GM18951 (cell line): ENCODE measurements around the gene CHPF2.

ENCODE experiments used
- POLR2A ChIP-seq: IDR thresholded peaks from 4 replicates; pipeline ENCODE4 v1.6.1; 2011; ENCODE audit warnings: mild to moderate bottlenecking; ENCODE audit not compliant: insufficient read length, insufficient read depth; ENCODE audit errors: extremely low read depth
- in situ Hi-C: fragments of 300-500 bp; cut with MboI; formaldehyde crosslinking; loops from one replicate; pipeline ENCODE4 v1.12.0; 2022; ENCODE audit warnings: low sequenced_read_pairs, mixed read lengths, inconsistent platforms; ENCODE audit not compliant: unreplicated experiment

The CHPF2 gene, protein sequence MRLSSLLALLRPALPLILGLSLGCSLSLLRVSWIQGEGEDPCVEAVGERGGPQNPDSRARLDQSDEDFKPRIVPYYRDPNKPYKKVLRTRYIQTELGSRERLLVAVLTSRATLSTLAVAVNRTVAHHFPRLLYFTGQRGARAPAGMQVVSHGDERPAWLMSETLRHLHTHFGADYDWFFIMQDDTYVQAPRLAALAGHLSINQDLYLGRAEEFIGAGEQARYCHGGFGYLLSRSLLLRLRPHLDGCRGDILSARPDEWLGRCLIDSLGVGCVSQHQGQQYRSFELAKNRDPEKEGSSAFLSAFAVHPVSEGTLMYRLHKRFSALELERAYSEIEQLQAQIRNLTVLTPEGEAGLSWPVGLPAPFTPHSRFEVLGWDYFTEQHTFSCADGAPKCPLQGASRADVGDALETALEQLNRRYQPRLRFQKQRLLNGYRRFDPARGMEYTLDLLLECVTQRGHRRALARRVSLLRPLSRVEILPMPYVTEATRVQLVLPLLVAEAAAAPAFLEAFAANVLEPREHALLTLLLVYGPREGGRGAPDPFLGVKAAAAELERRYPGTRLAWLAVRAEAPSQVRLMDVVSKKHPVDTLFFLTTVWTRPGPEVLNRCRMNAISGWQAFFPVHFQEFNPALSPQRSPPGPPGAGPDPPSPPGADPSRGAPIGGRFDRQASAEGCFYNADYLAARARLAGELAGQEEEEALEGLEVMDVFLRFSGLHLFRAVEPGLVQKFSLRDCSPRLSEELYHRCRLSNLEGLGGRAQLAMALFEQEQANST

GRCh38 chr7:151232091-151232916, at the start of gene CHPF2:
Gene CHPF2 (plus strand): TSS chr7:151232483. CDS start chr7:151234012, 1,529 bp downstream.
- in situ Hi-C loops, result no loop called here
- peak; percentile 94 for TF ChIP-seq POLR2A

GRCh38 chr7:151185762-151186639, 46.3 kb upstream of the CHPF2 start:
- no peak for TF ChIP-seq POLR2A
- in situ Hi-C loops, result no loop called here

GRCh38 chr7:151186640-151187408, 45.5 kb upstream of the CHPF2 start, which contains the start of gene ASB10:
Gene ASB10 (minus strand): TSS chr7:151187250. CDS start chr7:151187130, 120 bp downstream.
- in situ Hi-C loops, result no loop called here
- no peak for TF ChIP-seq POLR2A

- no peak for TF ChIP-seq POLR2A
- in situ Hi-C loops, result no loop called here
Measured at GRCh38 chr7:151187409-151188251, 44.7 kb upstream of the CHPF2 start.

- in situ Hi-C loops, result no loop called here
- no peak for TF ChIP-seq POLR2A
Measured at GRCh38 chr7:151188252-151188542, 44.1 kb upstream of the CHPF2 start.

DNA sequence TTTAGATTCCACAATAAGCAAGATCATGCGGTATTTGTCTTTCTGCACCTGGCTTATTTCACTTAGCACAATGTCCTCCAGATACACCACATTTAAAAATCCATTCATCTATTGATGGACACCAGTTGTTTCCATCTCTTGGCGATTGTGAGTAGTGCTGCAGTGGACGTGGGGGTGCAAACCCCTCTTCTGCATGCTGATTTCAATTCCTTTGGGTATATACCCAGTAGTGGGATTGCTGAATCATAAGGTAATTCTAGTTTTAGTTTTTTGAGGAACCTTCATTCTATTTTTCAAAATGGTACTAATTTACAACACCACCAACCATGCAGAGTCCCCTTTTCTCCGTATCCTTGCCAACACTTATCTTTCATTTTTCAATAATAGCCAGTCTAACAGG, 43.2 kb upstream of the CHPF2 start:
- in situ Hi-C loops, result no loop called here
- TF ChIP-seq POLR2A, result no peak

DNA sequence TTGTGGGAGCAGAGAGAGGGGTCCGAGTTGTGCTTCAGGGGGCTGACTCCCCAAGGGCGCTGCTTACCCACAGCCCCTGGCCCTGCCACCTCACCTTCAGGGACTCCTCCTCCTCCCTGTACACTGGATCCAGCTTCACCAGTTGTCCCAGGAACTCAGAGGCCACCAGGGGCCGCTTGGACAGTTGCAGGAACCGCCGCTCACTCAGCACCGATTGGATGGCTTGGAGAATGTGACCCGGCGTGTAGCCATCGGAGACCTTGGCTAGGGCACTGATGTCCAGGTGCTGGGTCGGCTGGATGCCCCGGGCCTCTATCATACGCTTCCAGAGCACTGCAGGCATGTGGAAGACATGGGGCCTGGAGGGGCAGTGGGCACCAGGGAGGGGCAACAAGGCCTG, 40.7 kb upstream of the CHPF2 start:
- in situ Hi-C loops, result no loop called here
- TF ChIP-seq POLR2A, result no peak

DNA sequence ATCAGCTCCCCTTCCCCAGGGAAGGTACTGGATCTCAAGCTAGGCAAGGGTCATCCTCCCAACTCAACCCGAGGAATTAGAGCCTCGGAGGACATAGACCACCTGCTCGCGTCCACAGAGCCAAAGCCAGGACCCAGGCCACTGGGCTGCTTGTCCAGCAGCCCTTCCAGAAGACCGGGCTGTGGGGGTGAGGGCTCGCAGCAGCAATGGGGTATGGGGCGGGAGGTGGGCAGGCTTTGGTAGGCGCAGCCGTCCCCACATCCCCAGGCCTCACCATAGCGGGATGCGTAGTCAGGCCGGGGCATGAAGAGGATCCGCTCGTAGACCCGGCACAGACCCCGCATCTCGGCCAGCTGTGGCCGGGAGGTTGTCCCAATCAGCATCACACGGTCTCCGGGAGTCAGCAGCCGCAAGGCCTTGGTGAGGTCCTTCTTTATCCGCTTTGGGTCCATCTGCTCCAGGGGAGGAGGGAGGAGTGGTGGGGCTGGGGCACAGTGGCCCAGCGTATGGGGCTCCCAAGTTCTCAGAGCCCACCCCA, 40.2 kb upstream of the CHPF2 start:
- in situ Hi-C loops, result no loop called here
- TF ChIP-seq POLR2A, result no peak

DNA sequence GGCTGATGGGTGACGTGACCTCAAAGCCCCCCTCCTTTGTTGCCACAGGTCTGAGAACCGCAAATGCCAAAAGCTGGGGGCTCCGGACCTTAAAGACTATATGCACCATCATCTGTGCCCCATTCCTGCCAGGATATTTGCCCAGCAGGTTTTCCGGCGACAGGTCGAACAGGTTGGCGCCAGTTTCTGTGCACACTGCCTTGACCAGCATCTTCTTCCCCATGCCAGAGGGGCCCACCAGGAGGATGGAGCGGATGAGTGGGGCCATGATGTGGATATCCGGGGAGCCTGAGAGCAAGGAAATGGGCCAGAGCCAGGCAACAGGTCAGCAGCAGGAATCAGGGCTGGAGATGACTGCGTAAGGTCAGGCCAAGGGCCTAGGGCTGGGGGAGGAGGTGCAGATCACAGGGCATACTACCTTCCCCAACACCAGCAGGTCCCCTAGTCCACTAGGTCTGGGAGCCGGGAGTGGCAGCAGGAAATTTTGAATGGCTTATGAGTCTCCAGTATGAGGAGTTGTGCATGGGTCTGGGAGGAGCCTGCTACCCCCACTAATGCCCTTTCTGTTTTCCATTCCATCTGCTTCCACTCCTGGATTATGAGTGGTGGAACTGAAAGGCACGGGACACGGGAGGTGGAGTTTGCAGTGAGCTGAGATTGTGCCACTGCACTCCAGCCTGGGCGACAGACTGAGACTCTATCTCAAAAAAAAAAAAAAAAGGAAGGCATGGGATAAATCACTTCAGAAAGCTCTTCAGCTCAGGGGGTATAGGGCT, 38.9 kb upstream of the CHPF2 start:
- TF ChIP-seq POLR2A, result no peak
- in situ Hi-C loops, result no loop called here

- in situ Hi-C loops, result no loop called here
- TF ChIP-seq POLR2A, result no peak
Measured at GRCh38 chr7:151194188-151194587, 38.1 kb upstream of the CHPF2 start.
